ENCODE data around the gene LPP.

Gene LPP

DNA sequence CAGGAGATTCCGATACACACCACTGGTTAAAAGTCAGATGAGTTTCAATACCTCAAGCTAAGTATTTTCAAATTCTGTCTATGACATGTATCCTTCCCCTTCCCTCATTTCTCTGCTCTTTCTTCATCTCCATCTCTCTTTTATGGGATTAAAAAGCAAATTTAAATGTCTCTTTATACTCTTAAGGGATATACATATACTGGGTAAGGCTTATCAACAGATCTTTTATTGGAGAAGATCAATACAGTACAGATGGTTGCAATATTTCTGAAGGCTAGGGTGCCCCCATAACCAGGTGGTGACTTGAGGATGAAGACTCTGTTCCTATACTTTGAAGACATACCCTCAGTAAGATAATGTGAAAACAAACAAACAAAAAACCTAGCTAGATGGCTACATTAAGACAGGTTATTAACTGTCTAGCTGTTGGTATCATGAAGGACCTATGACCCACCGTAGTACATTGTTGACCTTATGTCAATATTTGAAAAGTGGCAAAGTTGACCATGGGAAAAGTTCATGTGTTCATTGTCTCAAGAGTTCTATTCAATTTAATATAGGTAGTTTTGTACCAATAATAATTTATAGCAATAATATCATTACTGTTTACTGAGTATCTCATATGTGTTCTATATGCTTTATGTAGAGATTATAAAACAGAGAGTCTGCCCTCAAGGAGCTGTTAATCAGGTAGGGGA, 319.8 kb downstream of the LPP start:
- no peak for DNase-seq (ENCODE audit: low read depth)

GRCh38 chr3:188476935-188477334, 323.0 kb downstream of the LPP start:
- DNase-seq (ENCODE audit: low read depth), result no peak

DNA sequence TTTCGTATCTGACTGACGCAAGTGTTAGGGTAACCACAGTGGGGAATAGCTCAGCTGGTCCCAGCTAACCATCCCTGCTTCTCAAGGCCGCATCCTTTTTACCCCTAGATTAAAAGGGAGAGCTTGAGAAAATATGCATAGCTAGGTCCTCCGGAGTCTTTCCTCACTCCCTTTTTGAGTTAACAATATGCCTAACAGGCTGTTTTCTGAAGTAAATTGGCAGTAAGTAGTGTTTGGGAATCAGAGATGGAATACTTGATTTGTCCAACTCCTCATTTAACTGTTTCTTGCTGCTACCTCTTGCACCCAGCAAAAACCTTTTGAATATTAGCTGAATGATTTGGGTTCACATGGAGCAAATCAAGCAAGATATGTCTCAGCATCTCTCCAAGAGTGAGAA, 326.1 kb downstream of the LPP start:
- no peak for DNase-seq (ENCODE audit: low read depth)

DNA sequence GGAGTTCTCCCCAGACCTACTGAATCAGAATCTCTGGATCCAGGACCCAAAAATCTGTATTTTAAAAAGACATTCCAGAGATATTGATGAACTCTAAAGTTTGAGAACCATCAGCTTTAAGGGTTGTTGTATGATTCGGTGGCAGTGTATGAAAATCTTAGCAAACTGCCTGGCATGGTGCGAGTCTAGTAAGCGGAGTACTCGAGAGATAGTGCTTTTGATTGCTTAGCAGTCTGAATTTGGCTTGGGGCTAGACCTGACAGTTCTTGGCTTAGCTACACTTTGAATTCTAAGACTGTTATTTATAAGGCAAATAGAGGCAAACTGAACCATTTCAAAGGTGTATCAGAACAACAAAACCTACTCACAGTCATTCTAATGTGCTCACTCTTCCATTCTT, 329.0 kb downstream of the LPP start:
- DNase-seq (ENCODE audit: low read depth), result no peak

GRCh38 chr3:188486126-188486525, 332.2 kb downstream of the LPP start:
- peak; percentile 19 for DNase-seq (ENCODE audit: low read depth)

- no peak for DNase-seq (ENCODE audit: low read depth)
Observed at GRCh38 chr3:188486952-188487351, 333.0 kb downstream of the LPP start.

- DNase-seq (ENCODE audit: low read depth), result no peak
Observed at GRCh38 chr3:188487652-188488051, 333.7 kb downstream of the LPP start.

GRCh38 chr3:188488801-188489200, 334.8 kb downstream of the LPP start:
- DNase-seq (ENCODE audit: low read depth), result no peak

DNA sequence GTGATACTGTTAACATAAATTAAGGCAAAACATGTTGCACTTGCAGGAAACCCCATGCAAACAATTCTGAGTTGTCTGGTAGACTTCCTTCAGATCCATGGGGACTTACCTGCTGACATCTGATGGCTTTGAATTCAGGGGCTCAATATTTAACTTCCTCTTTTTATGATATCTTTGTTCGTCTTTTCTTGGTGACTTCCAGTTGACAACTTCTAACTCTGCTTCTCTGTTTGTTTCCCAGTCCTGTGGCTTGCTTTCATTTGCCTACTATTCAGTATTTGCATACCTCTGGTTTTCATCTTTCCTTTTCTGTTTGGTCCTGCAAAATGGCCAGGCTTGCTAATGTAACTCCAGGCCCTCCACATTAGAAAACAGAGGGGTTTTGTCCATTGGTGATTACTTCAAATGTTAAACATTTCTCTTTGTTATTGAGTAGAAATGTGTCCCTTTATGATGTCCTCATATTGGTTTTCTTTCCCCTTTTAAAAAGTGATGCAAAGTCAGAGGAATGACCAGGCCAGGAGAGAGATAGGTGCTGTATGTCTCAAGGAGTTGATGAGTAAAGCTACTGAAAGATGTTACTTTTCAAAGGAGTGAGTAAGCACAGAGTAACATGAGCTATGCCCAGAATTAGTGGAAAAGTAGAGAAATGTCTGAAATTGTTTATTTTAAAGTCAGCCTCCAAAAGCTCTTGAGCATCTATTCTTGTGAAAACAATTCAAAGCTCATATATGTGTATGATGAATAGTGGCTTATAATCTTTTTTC, 335.9 kb downstream of the LPP start:
- DNase-seq (ENCODE audit: low read depth), result peak; percentile 36

- no peak for DNase-seq (ENCODE audit: low read depth)
Observed at GRCh38 chr3:188490416-188490815, 336.5 kb downstream of the LPP start.

DNA sequence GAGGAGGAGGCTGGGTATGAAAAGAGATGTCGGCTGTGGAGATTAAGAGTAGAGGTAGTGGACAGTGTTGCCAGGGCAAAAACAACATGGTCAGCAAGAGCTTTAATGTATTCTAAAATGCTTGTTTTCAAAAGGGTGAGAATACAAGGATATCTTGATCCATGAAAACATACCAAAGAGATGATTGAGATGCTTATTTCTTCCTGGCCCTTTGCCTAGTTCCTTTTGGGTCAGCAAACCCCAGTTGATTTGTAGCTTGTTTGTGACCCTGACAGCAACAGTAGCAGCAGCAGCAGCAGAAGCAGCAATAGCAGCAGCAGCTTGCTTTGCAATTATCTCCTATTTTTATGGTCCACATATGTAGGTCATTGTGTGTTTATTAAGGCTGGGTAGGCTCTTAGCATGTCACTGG, 337.3 kb downstream of the LPP start:
- DNase-seq (ENCODE audit: low read depth), result peak; percentile 43

DNA sequence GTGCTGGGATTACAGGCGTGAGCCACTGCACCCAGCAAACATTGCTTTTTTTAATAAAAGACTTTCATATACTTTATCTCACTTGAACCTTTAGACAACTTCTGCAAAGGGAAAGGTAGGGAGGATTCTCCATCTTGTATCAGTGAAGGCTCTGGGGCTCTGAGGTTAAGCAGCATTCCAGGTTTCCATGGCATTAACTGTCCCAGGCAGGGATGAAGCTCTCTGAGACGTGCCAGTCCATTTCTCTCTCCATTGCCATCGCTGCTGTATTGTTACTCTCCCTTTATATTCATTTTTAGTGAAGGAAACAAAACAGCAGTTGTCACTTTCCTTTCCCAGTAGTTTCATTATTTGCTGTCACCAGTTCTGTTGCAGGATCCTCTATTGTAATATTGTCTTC, 342.4 kb downstream of the LPP start:
- DNase-seq (ENCODE audit: low read depth), result no peak

DNA sequence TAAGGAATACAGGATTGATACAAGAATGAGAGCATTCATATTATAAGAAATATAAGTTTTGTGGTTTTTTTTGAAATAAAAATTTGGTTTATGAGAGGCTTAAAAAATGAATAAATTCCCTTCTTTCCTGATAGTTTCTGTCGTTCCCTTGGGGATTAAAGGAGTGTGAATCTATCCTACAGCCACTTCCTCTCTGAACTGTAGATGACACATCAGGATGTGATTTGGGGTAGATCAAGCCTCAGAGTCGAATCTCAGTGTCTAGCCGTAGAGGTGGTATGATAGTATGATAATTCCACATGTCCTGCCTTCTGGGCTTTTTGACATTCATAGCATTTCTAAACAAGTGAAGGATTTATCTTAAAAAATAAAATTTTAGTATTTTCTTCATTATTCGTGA, 343.1 kb downstream of the LPP start:
- DNase-seq (ENCODE audit: low read depth), result no peak

DNA sequence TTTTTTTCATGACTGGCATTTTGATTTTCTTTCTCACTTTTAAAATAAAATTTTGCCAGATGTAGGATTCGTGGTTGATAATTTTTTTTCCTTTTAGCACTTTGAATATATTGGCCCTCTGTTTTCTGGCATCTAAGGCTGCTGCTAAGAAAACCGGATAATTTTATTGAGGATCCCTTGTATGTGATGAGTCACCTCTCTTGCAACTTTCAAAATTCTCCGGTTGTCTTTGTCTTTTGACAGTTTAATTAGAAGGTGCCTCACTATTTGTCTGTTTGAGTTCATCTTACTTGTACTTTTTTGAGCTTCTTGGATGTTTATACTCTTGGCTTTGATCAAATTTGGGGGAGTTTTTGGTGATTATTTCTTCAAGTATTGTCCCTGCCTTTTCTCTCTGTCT, 349.7 kb downstream of the LPP start:
- DNase-seq (ENCODE audit: low read depth), result no peak

GRCh38 chr3:188505151-188505550, 351.2 kb downstream of the LPP start:
- no peak for DNase-seq (ENCODE audit: low read depth)

DNA sequence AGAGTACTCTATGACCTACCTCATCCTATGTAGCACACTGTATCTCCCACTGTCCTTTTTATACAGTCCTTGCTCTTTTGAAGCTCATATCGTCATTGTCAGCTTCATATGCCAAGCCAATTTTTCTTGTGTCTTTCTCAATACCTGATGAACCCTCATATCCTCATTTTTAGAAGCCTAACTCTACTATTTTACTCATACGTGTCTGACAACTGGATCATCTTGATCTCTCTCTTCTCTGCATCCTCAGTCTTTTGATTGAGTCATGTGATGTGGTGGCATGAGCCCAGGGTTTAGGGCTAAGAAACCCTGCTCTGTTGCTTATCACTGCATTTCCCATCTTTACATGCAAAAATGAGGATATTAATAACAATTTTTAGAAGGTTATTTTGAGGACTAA, 352.0 kb downstream of the LPP start:
- DNase-seq (ENCODE audit: low read depth), result no peak

GRCh38 chr3:188506446-188506845, 352.5 kb downstream of the LPP start:
- DNase-seq (ENCODE audit: low read depth), result no peak

GRCh38 chr3:188507244-188507720, 353.3 kb downstream of the LPP start:
- peak; percentile 83 for DNase-seq (ENCODE audit: low read depth)

GRCh38 chr3:188508454-188508853, 354.5 kb downstream of the LPP start:
- no peak for DNase-seq (ENCODE audit: low read depth)

- DNase-seq (ENCODE audit: low read depth), result no peak
Observed at GRCh38 chr3:188509316-188509715, 355.4 kb downstream of the LPP start.

- DNase-seq (ENCODE audit: low read depth), result no peak
Observed at GRCh38 chr3:188510366-188510765, 356.4 kb downstream of the LPP start.

DNA sequence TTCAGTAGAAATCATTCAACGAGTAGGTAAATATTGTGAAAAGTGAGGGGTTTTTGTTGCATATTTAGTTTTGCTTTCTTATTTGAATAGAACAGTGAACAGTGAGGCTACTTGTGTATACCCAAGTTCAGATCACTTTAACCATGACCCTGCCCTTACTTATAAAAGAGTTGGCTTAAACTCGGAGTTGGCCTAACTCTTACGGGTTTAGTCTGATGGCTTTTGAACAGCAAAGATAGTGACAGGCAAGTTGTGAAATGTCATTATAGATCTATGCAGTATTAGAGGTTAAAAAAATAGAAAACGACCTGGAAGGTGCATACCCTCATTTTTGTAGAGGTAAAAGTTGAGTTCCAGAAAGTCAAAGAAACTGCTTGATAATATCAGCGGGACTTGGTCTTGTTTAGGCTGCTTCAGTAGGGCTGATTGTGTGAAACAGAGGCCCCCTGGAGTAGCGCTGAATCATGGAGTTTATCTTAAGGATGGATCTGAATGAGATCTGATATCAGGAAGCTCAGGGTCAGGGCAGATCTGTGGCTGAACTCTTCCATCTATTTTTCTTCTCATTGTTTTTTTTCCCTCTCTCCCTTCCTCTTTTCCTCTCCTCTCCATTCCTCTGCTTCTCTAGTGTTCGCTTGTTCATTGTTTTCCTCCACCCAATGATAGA, 359.8 kb downstream of the LPP start:
- no peak for DNase-seq (ENCODE audit: low read depth)

DNA sequence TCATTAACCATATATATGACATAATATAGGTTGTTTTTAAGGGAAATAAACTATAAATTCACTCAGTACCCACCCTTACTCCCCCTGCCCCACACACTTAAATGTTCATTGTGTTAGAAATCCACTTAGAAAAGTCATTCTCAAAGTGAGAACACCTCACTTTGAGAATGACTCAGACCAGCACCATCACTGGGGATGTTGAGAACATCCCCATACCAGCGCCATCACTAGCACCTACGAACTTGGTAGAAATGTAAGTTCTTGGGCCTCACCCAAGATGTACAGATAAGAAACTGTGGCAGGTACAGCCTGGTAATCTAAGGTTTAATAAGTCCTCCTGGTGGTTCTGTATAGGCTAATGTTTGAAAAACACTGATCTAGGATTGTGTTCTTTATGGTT, 362.6 kb downstream of the LPP start:
- DNase-seq (ENCODE audit: low read depth), result no peak

Measured in GM04503 (cell line).